Measurements from ENCODE around the gene PPP4C. TPM values are rescaled to one million over a fixed set of nuclear protein-coding genes. Genes with fewer than 3 reads are reported as not detected.

PPP4C gene
- total RNA-seq (ENCODE audit: unreplicated experiment), result 124 TPM
- long read RNA-seq, transcript PPP4C-201 (9 exons, 1,407 nt), result major isoform, 84 of 159 reads
- long read RNA-seq, transcript PPP4C-214 (8 exons, 1,301 nt), result minor isoform, 12 of 159 reads
- long read RNA-seq, partial matches to known transcripts, result 7 of 159 reads
- long read RNA-seq, other reads (novel, unspliced or antisense), result 51 of 159 reads

GRCh38 chr16:30075503-30076275 lies at the start of gene PPP4C:
Gene PPP4C, plus strand, starts transcription at chr16:30075994. Its CDS starts 384 bp downstream, at chr16:30076378.
- peaks cover 13% of the 10 kb centered on the region for H3K4me1 Mint-ChIP-seq (ENCODE audit: low read depth, unreplicated experiment)
- H3K27ac Mint-ChIP-seq (ENCODE audit: unreplicated experiment), result peak within 1 kb of the TSS; percentile 55
- peak; percentile 95 for DNase-seq
- peaks cover 6% of the 10 kb centered on the region for H3K36me3 Mint-ChIP-seq (ENCODE audit: unreplicated experiment)
- peak within 1 kb of the TSS; percentile 92 for H3K4me3 Mint-ChIP-seq (ENCODE audit: unreplicated experiment)
- peaks cover 6% of the 10 kb centered on the region for H3K27me3 Mint-ChIP-seq (ENCODE audit: unreplicated experiment)
- H3K9me3 Mint-ChIP-seq (ENCODE audit: unreplicated experiment), result peaks cover 9% of the 10 kb centered on the region
- TF ChIP-seq CTCF (IDR thresholded peaks at IDR 0.05; ENCODE audit: partially characterized antibody, unreplicated experiment), result peak; percentile 29

- TF ChIP-seq CTCF (IDR thresholded peaks at IDR 0.05; ENCODE audit: partially characterized antibody, unreplicated experiment), result no peak
- peaks cover 7% of the 10 kb centered on the region for H3K9me3 Mint-ChIP-seq (ENCODE audit: unreplicated experiment)
- no peaks in the 10 kb centered on the region for H3K36me3 Mint-ChIP-seq (ENCODE audit: unreplicated experiment)
- peak overlapping the region; percentile 50 for H3K4me3 Mint-ChIP-seq (ENCODE audit: unreplicated experiment)
- peaks cover 17% of the 10 kb centered on the region for H3K27me3 Mint-ChIP-seq (ENCODE audit: unreplicated experiment)
- H3K27ac Mint-ChIP-seq (ENCODE audit: unreplicated experiment), result no peak overlapping the region
- peaks cover 24% of the 10 kb centered on the region for H3K4me1 Mint-ChIP-seq (ENCODE audit: low read depth, unreplicated experiment)
- no peak for DNase-seq
These were observed 49.3 kb upstream of the PPP4C start for GRCh38 chr16:30026449-30026848.

GRCh38 chr16:30027588-30028437 lies 48.0 kb upstream of the PPP4C start:
- H3K27ac Mint-ChIP-seq (ENCODE audit: unreplicated experiment), result peak overlapping the region; percentile 83

DNA sequence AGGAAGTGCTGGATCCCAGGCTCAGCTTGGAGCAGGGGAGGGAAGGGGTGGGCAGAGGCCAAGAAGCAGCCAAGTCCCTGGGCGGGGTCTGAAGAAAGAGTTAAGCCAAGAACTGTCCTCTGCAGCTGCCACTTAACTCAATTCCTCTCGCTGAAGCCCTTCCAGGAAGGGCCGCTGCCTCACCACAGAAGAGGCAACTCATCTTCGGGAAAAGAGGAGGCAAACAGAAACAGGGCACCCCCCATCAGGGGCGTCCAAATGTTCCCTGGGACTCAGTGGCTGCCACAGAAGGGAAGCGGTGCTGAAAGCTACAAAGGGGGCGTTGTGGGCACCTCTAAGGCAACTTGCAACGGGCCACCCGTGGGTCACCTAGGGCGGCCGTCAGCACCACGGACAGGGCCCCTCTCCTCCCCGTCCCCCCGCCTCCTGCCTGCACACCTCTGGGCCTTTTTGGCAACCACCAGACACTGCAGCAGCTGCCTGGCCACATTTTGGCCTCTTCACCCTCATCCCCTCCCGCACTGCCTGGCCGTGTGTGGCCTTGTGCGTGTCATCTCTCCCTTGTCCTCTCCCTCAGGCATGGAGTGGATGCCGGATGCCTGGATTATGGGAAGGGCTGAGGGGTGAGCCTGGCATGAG lies 47.2 kb upstream of the PPP4C start:
- peak overlapping the region; percentile 68 for H3K27ac Mint-ChIP-seq (ENCODE audit: unreplicated experiment)
- H3K36me3 Mint-ChIP-seq (ENCODE audit: unreplicated experiment), result no peaks in the 10 kb centered on the region
- TF ChIP-seq CTCF (IDR thresholded peaks at IDR 0.05; ENCODE audit: partially characterized antibody, unreplicated experiment), result no peak
- H3K4me3 Mint-ChIP-seq (ENCODE audit: unreplicated experiment), result peak overlapping the region; percentile 93
- H3K4me1 Mint-ChIP-seq (ENCODE audit: low read depth, unreplicated experiment), result peaks cover 29% of the 10 kb centered on the region
- peaks cover 17% of the 10 kb centered on the region for H3K27me3 Mint-ChIP-seq (ENCODE audit: unreplicated experiment)
- peaks cover 7% of the 10 kb centered on the region for H3K9me3 Mint-ChIP-seq (ENCODE audit: unreplicated experiment)
- no peak for DNase-seq

More at GRCh38 chr16:30027588-30028437, 48.0 kb upstream of the PPP4C start:
- no peak for TF ChIP-seq CTCF (IDR thresholded peaks at IDR 0.05; ENCODE audit: partially characterized antibody, unreplicated experiment)
- peaks cover 29% of the 10 kb centered on the region for H3K4me1 Mint-ChIP-seq (ENCODE audit: low read depth, unreplicated experiment)
- peak overlapping the region; percentile 82 for H3K4me3 Mint-ChIP-seq (ENCODE audit: unreplicated experiment)
- peaks cover 17% of the 10 kb centered on the region for H3K27me3 Mint-ChIP-seq (ENCODE audit: unreplicated experiment)
- peak; percentile 53 for DNase-seq
- peaks cover 7% of the 10 kb centered on the region for H3K9me3 Mint-ChIP-seq (ENCODE audit: unreplicated experiment)
- no peaks in the 10 kb centered on the region for H3K36me3 Mint-ChIP-seq (ENCODE audit: unreplicated experiment)
